CD4-positive, alpha-beta T cell (primary cell): Measurements from ENCODE around the gene CADM1. TPM values are rescaled to one million over a fixed set of nuclear protein-coding genes. Genes with fewer than 3 reads are reported as not detected.

Experiments used
- ATAC-seq: fragments of 200-7000 bp; cut with Tn5 transposase; one replicate; pipeline ENCODE4 v1.10.0; 2022; ENCODE audit warnings: mild to moderate bottlenecking; ENCODE audit not compliant: poor library complexity
- CTCF ChIA-PET: fragments of 350-600 bp; sonication (Branson Sonifier 250); formaldehyde crosslinking; loops from one replicate; lab custom pipeline; 2021; ENCODE audit warnings: antibody characterized with exemption, inconsistent platforms; lab: Charles Lee
- POLR2A ChIA-PET: fragments of 350-600 bp; sonication (Branson Sonifier 250); formaldehyde crosslinking; loops from one replicate; lab custom pipeline; 2021; ENCODE audit warnings: antibody characterized with exemption, inconsistent platforms; lab: Charles Lee
- DNase-seq, 14 experiments: peaks; one replicate each; pipeline ENCODE4 v3.0.0-alpha.2; 2013 to 2020; ENCODE audit warnings: mixed read lengths in 2 of 14
- H3K27ac ChIP-seq, 2 donors: one replicate each; pipeline versions ENCODE4 v1.5.1 to v1.7.0; 2013; ENCODE audit warnings: low read length in 2 of 2, low read depth in 1 of 2, mild to moderate bottlenecking in 1 of 2
- H3K27me3 ChIP-seq, 2 experiments: 1 replicate in 1 of 2; 2 replicates in 1 of 2; pipeline versions ENCODE4 v1.6.1 to v1.7.0; 2013; ENCODE audit warnings: low read length in 2 of 2, control low read depth in 1 of 2, mild to moderate bottlenecking in 1 of 2, moderate library complexity in 1 of 2; ENCODE audit not compliant: insufficient read depth in 2 of 2, control insufficient read depth in 1 of 2
- H3K36me3 ChIP-seq: one replicate; pipeline ENCODE4 v1.6.1; 2013; ENCODE audit warnings: low read length, control low read depth; ENCODE audit not compliant: insufficient read depth
- H3K4me1 ChIP-seq: one replicate; pipeline ENCODE4 v1.6.1; 2013; ENCODE audit warnings: low read length, control low read depth; ENCODE audit not compliant: insufficient read depth
- H3K4me3 ChIP-seq: one replicate; pipeline ENCODE4 v1.5.1; 2013; ENCODE audit warnings: mild to moderate bottlenecking, low read length, moderate library complexity
- H3K9me3 ChIP-seq, 2 experiments: 1 replicate in 1 of 2; 2 replicates in 1 of 2; pipeline versions ENCODE4 v1.6.1 to v1.7.0; 2013; ENCODE audit warnings: low read length in 2 of 2, mild to moderate bottlenecking in 2 of 2, control low read depth in 1 of 2, moderate library complexity in 1 of 2; ENCODE audit not compliant: control insufficient read depth in 1 of 2, insufficient read depth in 1 of 2
- H3K27ac Mint-ChIP-seq: one replicate; pipeline ENCODE4 v1.8.0; 2020; ENCODE audit warnings: mixed read lengths
- H3K27me3 Mint-ChIP-seq: one replicate; pipeline ENCODE4 v1.8.0; 2021; ENCODE audit warnings: mixed read lengths
- H3K36me3 Mint-ChIP-seq: one replicate; pipeline ENCODE4 v1.8.0; 2021; ENCODE audit warnings: low read depth, mixed read lengths
- H3K4me1 Mint-ChIP-seq: one replicate; pipeline ENCODE4 v1.8.0; 2021; ENCODE audit warnings: low read depth, mixed read lengths
- H3K4me3 Mint-ChIP-seq: one replicate; pipeline ENCODE4 v1.8.0; 2020; ENCODE audit warnings: mild to moderate bottlenecking, mixed read lengths
- H3K9me3 Mint-ChIP-seq: one replicate; pipeline ENCODE4 v1.8.0; 2020; ENCODE audit warnings: mixed read lengths
- intact Hi-C, 2 experiments: fragments of 100-400 bp; cut with DNase I in 1 of 2; cut with micrococcal nuclease in 1 of 2; formaldehyde crosslinking; loops; one replicate each; pipeline versions ENCODE4 v1.15.1 to v1.9.0; 2023 to 2025; cut with DNase I, micrococcal nuclease
- total RNA-seq, 174 experiments: library from RNA in 2 of 174; stranded (reverse) in 2 of 174; gene quantifications; one replicate each; pipeline ENCODE4 v1.2.3 and lab custom pipeline; 2021 to 2026
- TF ChIP-seq, protein P1 (sequence below): fragments of 200-600 bp; IDR thresholded peaks from one replicate; pipeline ENCODE4 v1.8.0; 2022; ENCODE audit warnings: antibody characterized with exemption, mild to moderate bottlenecking

Gene CADM1
- total RNA-seq, 2 experiments from 2014 or later, result 1.1 to 1.4 TPM

- no peaks in the 10 kb centered on the region for H3K9me3 ChIP-seq
- H3K27me3 Mint-ChIP-seq, result peaks cover 27% of the 10 kb centered on the region
- intact Hi-C loops, result no loop called here
- H3K36me3 Mint-ChIP-seq, result no peaks in the 10 kb centered on the region
- H3K36me3 ChIP-seq, result no peaks in the 10 kb centered on the region
- no peaks in the 10 kb centered on the region for H3K27me3 ChIP-seq
- no peak overlapping the region for H3K4me3 Mint-ChIP-seq
- no peaks in the 10 kb centered on the region for H3K9me3 Mint-ChIP-seq
- H3K27ac Mint-ChIP-seq, result no peak overlapping the region
- no peaks in the 10 kb centered on the region for H3K4me1 Mint-ChIP-seq
- H3K4me1 ChIP-seq, result no peaks in the 10 kb centered on the region
- DNase-seq, result no peak
- no peak overlapping the region for H3K4me3 ChIP-seq
- ChIA-PET CTCF (no interaction called here), POLR2A (no interaction called here)
- TF ChIP-seq, protein P1, sequence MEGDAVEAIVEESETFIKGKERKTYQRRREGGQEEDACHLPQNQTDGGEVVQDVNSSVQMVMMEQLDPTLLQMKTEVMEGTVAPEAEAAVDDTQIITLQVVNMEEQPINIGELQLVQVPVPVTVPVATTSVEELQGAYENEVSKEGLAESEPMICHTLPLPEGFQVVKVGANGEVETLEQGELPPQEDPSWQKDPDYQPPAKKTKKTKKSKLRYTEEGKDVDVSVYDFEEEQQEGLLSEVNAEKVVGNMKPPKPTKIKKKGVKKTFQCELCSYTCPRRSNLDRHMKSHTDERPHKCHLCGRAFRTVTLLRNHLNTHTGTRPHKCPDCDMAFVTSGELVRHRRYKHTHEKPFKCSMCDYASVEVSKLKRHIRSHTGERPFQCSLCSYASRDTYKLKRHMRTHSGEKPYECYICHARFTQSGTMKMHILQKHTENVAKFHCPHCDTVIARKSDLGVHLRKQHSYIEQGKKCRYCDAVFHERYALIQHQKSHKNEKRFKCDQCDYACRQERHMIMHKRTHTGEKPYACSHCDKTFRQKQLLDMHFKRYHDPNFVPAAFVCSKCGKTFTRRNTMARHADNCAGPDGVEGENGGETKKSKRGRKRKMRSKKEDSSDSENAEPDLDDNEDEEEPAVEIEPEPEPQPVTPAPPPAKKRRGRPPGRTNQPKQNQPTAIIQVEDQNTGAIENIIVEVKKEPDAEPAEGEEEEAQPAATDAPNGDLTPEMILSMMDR, result no peak
- H3K27ac ChIP-seq, result no peak overlapping the region
- ATAC-seq, result no peak
Observed at GRCh38 chr11:115523727-115524399, 19.6 kb upstream of the CADM1 start.

- CTCF ChIA-PET, result no interaction called here
- Mint-ChIP-seq H3K36me3 (no peaks in the 10 kb centered on the region), H3K4me3 (no peak overlapping the region), H3K4me1 (no peaks in the 10 kb centered on the region), H3K27me3 (peaks cover 27% of the 10 kb centered on the region), H3K27ac (no peak overlapping the region), H3K9me3 (no peaks in the 10 kb centered on the region)
- ATAC-seq, result no peak
- H3K4me1 ChIP-seq, result no peaks in the 10 kb centered on the region
- DNase-seq, result no peak
- intact Hi-C loops, result no loop called here
- H3K27ac ChIP-seq, result no peak overlapping the region
- H3K36me3 ChIP-seq, result no peaks in the 10 kb centered on the region
- TF ChIP-seq, protein P1, result no peak
- POLR2A ChIA-PET, result no interaction called here
- no peaks in the 10 kb centered on the region for H3K27me3 ChIP-seq
- H3K9me3 ChIP-seq, result no peaks in the 10 kb centered on the region
- no peak overlapping the region for H3K4me3 ChIP-seq
Observed at GRCh38 chr11:115522302-115522701, 18.1 kb upstream of the CADM1 start.

- no peak for ATAC-seq
- TF ChIP-seq, protein P1, result no peak
- no peak overlapping the region for H3K4me3 ChIP-seq
- ChIA-PET CTCF (no interaction called here), POLR2A (no interaction called here)
- H3K36me3 Mint-ChIP-seq, result no peaks in the 10 kb centered on the region
- DNase-seq, result no peak
- no peaks in the 10 kb centered on the region for H3K9me3 Mint-ChIP-seq
- no peak overlapping the region for H3K27ac Mint-ChIP-seq
- no peaks in the 10 kb centered on the region for H3K4me1 Mint-ChIP-seq
- no peaks in the 10 kb centered on the region for H3K36me3 ChIP-seq
- H3K9me3 ChIP-seq, result no peaks in the 10 kb centered on the region
- no peak overlapping the region for H3K4me3 Mint-ChIP-seq
- H3K27ac ChIP-seq, result no peak overlapping the region
- H3K4me1 ChIP-seq, result no peaks in the 10 kb centered on the region
- H3K27me3 ChIP-seq, result no peaks in the 10 kb centered on the region
- peaks cover 27% of the 10 kb centered on the region for H3K27me3 Mint-ChIP-seq
- intact Hi-C loops, result no loop called here
Observed at GRCh38 chr11:115521825-115522224, 17.6 kb upstream of the CADM1 start.
